HG03442 (cell line): ENCODE measurements around the gene KRTAP5-1.
"Not testable (repeated sequence)": the region's sequence is repeated elsewhere in the genome, so short reads cannot be mapped to it uniquely, and the experiment has no call there.

Experiments used
- ATAC-seq: cut with Tn5 transposase; IDR thresholded peaks from one replicate; pipeline ENCODE4 v1.9.1; 2021; ENCODE audit warnings: mild to moderate bottlenecking, moderate library complexity; ENCODE audit not compliant: unreplicated experiment

KRTAP5-1 gene, protein sequence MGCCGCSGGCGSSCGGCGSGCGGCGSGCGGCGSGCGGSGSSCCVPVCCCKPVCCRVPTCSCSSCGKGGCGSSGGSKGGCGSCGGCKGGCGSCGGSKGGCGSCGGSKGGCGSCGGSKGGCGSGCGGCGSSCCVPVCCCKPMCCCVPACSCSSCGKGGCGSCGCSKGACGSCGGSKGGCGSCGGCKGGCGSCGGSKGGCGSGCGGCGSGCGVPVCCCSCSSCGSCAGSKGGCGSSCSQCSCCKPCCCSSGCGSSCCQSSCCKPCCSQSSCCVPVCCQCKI

GRCh38 chr11:1584661-1585370, at the start of gene KRTAP5-1:
KRTAP5-1 (minus strand) TSS chr11:1585283; CDS start chr11:1585249, 34 bp downstream.
- ATAC-seq: not testable (repeated sequence)

GRCh38 chr11:1633864-1634263, 48.8 kb upstream of the KRTAP5-1 start:
- no peak for ATAC-seq

GRCh38 chr11:1632053-1632714, 47.1 kb upstream of the KRTAP5-1 start:
- ATAC-seq: no peak

GRCh38 chr11:1631066-1631568, 46.0 kb upstream of the KRTAP5-1 start:
- ATAC-seq: no peak

GRCh38 chr11:1630271-1630670, 45.2 kb upstream of the KRTAP5-1 start:
- ATAC-seq: no peak

DNA sequence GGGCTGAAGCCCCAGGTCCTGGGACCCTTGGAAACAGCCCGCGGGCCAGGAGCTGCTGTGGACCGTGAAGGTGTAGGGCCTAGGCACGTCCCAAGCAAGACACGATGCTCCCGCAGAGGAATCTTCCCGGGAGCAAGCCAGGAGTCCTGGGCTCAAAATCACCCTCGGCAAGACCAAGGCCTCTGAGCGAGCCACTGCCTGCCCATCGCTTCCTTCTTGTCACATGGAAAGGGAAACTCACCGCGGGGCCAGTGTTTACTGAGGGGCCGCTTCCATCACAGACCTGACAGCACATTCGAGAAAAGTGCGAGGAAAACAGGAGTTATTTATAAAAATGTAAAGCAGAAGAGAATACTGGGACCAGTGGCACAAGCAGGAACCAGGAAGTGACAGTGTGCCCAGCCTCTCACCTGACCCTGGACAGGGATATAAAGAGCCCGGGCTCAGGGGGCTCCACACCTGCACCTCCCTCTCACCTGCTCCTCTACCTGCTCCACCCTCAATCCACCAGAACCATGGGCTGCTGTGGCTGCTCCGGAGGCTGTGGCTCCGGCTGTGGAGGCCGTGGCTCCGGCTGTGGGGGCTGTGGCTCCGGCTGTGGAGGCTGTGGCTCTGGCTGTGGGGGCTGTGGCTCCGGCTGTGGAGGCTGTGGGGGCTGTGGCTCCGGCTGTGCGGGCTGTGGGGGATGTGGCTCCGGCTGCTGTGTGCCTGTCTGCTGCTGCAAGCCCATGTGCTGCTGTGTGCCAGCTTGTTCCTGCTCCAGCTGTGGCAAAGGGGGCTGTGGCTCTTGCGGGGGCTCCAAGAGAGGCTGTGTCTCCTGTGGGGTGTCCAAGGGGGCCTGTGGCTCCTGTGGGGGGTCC, 44.5 kb upstream of the KRTAP5-1 start, which contains the start of gene KRTAP5-5:
KRTAP5-5 (plus strand) TSS at position 450 of the 860 bp plus-strand sequence; CDS start at position 516, 66 bp downstream.
- ATAC-seq: no peak

DNA sequence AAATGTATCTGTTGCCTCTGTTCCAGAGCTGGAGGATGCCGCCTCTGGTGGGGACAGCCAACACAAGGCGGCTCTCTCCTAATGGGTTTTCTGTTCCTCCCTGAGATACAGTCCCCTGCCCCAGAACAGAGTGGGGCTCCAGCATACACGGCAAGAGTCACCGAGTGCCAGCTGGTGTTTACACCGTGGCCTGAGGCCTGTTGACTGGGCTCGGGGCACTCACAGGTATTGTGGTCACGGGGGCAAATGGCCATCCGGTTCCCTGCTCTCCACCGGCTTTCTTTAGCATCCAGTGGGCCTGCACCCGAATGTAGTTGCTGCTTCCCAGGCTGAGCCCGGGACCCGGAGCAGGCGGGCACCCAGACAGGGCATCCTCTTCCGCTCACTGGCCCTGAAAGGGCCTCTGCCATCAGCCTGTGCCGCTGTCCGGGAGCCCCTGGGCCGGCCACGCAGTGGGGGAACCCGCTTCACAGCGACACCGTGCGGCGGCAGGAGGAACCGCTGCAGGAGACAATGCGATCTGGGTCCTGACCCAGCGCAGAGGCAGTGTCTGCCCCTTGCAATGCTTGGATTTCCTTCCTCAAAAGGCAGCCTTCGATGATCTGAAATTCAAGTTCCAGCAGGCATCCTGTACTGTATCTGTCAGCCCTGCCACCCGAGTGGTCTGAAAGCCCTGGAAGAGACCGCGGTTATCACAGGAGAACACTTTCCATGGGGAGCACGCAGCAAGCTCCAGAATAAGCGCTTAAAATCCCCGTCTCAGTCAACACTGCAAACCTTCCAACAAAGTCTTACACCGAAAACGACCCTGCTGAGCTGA, 43.6 kb upstream of the KRTAP5-1 start:
- ATAC-seq: no peak

GRCh38 chr11:1625541-1625940, 40.5 kb upstream of the KRTAP5-1 start:
- no peak for ATAC-seq

DNA sequence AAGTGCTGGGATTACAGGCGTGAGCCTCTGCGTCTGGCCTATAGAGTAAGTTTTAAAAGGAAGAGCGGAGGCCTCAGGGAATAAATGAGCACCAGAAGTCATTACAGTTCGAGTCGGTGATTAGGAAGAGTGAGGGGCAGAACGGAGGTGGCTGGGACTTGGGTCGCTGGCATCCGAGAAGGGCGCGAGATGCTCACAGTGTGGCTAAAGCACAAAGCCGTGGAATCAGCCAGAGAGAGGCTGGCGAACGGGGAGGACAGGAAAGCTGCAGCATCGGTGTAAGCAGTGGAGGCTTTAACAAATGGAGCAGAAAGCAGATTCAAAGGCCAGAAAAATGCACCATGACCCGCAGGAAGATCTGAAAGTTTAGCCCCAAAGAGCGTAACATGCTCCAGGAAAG, 39.5 kb upstream of the KRTAP5-1 start:
- no peak for ATAC-seq

DNA sequence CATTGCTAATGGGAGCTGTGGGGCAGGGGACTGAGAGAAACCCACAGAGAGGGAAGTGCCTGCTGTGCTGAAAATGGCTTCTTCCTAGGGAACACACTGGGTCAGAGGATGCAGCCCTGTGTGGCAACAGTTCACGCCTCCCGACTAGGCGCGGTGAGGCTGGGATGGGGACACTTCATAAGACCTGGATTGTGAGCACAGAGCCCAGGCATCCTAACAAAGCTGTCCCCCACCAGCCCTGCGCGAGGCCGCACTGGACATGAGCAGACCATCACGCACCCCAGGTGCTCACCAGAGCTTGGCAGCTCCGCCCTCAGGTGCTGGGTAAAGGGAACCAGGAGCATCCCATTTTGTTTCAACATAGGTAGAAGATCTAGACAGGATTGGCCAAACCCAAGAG, 38.6 kb upstream of the KRTAP5-1 start:
- ATAC-seq: no peak

GRCh38 chr11:1622086-1622485, 37.0 kb upstream of the KRTAP5-1 start, which contains the start of gene KRTAP5-4:
KRTAP5-4 (minus strand) TSS chr11:1622138; CDS start chr11:1622093, 45 bp downstream.
- ATAC-seq: no peak

GRCh38 chr11:1619449-1619848, 34.4 kb upstream of the KRTAP5-1 start:
- ATAC-seq: no peak

- no peak for ATAC-seq
Measured at GRCh38 chr11:1618231-1618630, 33.1 kb upstream of the KRTAP5-1 start.

DNA sequence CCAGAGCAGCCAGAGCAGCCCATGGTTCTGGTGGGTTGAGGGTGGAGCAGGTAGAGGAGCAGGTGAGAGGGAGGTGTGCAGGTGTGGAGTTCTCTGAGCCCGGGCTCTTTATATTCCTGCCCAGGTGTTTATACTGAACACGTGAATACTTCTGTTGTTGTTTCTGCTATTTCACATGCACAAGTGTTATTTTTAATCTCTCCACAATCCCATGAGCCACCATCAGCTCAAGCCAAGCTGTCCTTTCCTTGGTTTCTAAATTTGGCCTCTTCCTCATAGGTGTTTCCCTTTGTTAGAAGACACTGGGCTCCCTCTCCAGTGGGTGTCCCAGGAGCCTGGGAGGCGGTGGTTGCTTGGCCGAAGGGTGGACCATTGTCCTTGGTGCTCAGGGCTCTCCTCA, 23.3 kb upstream of the KRTAP5-1 start, which contains the start of gene KRTAP5-3:
KRTAP5-3 (minus strand) TSS at position 101 of the 400 bp plus-strand sequence; CDS start at position 23, 78 bp downstream.
- ATAC-seq: no peak

DNA sequence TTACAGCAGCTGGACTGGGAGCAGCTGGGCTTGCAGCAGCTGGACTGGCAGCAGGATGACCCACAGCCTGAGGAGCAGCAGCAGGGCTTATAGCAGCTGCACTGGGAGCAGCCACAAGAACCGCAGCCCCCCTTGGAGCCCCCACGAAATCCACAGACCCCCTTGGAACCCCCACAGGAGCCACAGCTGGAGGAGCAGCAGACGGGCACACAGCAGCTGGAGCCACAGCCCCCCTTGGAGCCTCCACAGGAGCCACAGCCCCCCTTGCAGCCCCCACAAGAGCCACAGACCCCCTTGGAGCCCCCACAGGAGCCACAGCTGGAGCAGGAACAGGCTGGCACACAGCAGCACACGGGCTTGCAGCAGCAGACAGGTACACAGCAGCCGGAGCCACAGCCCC, 22.8 kb upstream of the KRTAP5-1 start:
- ATAC-seq: not testable (repeated sequence)

- not testable (repeated sequence) for ATAC-seq
Measured at GRCh38 chr11:1607156-1607845, 22.2 kb upstream of the KRTAP5-1 start.

DNA sequence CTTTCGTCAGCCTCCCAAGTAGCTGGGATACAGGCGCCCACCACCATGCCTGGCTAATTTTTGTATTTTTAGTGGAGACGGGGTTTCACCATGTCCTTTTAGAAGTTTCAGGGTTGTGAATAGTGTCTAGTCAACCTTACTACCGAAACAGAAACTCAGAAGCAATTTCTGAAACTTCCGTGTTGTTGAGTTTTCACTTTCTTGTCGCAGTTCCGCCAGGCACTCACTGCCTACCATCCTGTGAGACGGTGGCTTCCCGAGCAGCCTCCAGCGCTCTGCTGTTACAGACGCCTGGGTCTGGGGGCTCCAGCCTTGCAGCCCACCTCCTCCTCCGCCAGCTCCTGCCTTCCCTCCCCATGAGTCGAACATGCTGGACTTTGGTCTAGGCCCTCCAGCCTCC, 20.8 kb upstream of the KRTAP5-1 start:
- ATAC-seq: not testable (repeated sequence)

DNA sequence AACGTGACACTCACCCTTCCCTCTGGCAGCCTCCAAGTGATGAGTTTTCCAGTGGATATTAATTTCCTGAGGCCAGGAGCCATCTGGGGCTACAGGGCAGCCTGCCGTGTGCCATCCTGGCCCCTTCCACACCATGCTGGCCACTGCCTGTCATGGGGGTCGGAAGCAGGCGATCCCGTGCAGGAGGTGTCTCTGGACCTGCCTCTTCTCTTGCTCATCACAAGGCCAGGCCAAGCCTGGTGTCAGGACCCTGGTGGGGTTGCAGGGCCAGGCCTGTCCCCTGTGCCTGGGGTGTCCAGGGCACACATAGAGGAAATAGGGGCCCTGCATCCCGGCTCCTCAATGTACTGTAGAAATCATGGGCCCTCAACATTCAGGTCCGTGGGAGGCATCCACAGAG, 19.6 kb upstream of the KRTAP5-1 start:
- no peak for ATAC-seq

DNA sequence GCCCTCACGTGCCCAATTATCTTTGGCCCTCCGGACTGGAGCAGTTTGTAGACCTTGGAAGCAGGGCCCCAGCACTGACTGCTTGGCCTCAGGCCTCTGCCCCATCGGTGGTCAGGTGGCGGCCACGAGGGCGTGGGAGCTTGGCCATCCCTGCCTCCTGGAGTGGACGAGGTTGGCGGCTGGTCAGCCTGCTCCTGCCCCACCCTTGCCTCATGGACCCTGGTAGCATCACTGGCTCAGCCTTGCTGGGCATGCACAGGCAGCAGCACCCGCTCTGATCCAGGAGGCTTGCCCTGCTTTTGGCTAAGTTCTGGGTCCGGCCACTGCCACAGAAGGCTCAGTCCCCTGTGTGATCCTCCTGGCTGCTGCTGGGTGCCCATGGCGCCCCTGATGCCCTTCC, 19.1 kb upstream of the KRTAP5-1 start:
- ATAC-seq: no peak
